ENCODE results near the gene RTN4RL1. TPM values are rescaled to one million over a fixed set of nuclear protein-coding genes. Genes with fewer than 3 reads are reported as not detected.

RTN4RL1 gene
- total and polyA plus RNA-seq, 2 of the 13 experiments (the other 11 are each of a cell fraction or from before 2014, with no cell fraction given) = 0.01 TPM; not detected in 1

DNA sequence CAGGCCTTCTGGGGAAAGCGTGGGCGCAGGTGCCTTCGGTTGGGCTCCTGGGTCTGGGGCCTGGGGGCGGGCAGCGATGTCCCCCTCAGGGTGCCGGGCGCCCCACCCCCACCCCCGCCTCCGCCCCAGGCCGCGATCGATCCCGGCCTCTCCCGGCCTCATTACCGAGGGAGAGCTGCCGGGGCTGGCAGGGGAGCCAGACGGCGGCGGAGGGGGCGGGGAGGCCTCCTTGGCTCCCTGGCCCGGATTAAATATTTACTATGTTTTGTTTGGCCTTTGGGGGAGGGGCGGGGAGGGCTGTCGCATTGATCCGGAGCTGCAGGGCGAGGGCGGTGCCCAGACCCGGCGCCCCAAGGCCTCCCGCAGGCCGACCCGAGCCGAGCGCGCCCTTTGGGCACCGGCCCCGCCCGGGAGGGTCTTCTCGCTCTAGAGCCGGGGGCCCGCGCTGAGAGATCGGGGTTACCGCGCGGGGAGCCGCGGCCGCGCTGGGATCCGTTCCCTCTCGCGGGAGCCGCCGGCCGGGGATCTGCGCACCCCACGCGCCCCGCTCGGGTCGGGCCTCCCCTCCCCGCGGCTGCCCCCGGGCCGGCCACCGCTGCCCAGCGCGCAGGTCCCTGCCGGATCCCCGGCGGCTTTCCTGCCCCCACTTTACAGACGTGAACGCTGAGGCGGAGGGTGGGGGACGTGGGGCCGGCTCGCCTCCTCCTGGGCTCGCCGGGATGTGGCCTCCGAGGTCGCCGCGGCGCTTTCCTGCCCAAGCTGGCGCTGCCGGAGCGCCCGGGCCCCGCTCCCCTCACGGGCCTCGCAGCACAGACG is 27.0 kb downstream of the RTN4RL1 start (continued):
- TF ChIP-seq, protein P1, sequence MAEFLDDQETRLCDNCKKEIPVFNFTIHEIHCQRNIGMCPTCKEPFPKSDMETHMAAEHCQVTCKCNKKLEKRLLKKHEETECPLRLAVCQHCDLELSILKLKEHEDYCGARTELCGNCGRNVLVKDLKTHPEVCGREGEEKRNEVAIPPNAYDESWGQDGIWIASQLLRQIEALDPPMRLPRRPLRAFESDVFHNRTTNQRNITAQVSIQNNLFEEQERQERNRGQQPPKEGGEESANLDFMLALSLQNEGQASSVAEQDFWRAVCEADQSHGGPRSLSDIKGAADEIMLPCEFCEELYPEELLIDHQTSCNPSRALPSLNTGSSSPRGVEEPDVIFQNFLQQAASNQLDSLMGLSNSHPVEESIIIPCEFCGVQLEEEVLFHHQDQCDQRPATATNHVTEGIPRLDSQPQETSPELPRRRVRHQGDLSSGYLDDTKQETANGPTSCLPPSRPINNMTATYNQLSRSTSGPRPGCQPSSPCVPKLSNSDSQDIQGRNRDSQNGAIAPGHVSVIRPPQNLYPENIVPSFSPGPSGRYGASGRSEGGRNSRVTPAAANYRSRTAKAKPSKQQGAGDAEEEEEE (CRISPR knock-in tag; IDR thresholded peaks at IDR 0.05; ENCODE audit: borderline replicate concordance) = no peak
- TF ChIP-seq CCDC6 (CRISPR knock-in tag; IDR thresholded peaks at IDR 0.05) (peak; percentile 62), NR2C2 (CRISPR knock-in tag; IDR thresholded peaks at IDR 0.05; ENCODE audit: borderline replicate concordance) (peak; percentile 53; the same call in 1 of the 2 replicates), SP1 (IDR thresholded peaks at IDR 0.05) (no peak), SP1 (CRISPR knock-in tag; IDR thresholded peaks at IDR 0.05) (no peak), ZNF552 (CRISPR knock-in tag; IDR thresholded peaks at IDR 0.05; ENCODE audit: borderline replicate concordance) (no peak), MTERF4 (CRISPR knock-in tag; IDR thresholded peaks at IDR 0.05) (no peak), ATF4 (CRISPR knock-in tag; IDR thresholded peaks at IDR 0.05) (no peak), PRMT3 (CRISPR knock-in tag; IDR thresholded peaks at IDR 0.05; ENCODE audit: borderline replicate concordance, low read depth) (0 out of 2 replicates have a peak, but pooled peaks have one; percentile 6), MTF1 (CRISPR knock-in tag; IDR thresholded peaks at IDR 0.05) (no peak), ZNF589 (CRISPR knock-in tag; conservative IDR thresholded peaks at IDR 0.05) (no peak), THRA (CRISPR knock-in tag; IDR thresholded peaks at IDR 0.05; ENCODE audit: borderline replicate concordance) (no peak), AGO1 (IDR thresholded peaks at IDR 0.05; ENCODE audit: low read depth, low read length, poor library complexity, severe bottlenecking) (no peak), ZNF367 (CRISPR knock-in tag; IDR thresholded peaks at IDR 0.05; ENCODE audit: borderline replicate concordance) (no peak), RBM22 (optimal IDR thresholded peaks at IDR 0.05; ENCODE audit: low read length) (no peak), ZNF260 (CRISPR knock-in tag; IDR thresholded peaks at IDR 0.05; ENCODE audit: borderline replicate concordance, low read depth) (no peak), RCOR2 (CRISPR knock-in tag; IDR thresholded peaks at IDR 0.05) (no peak), ZNF564 (CRISPR knock-in tag; IDR thresholded peaks at IDR 0.05) (no peak), FOSL1 (CRISPR knock-in tag; IDR thresholded peaks at IDR 0.05; ENCODE audit: borderline replicate concordance) (no peak), ZNF891 (CRISPR knock-in tag; IDR thresholded peaks at IDR 0.05) (no peak), CBX2 (IDR thresholded peaks at IDR 0.05; ENCODE audit: low read depth, low read length) (no peak), CBX2 (CRISPR knock-in tag; IDR thresholded peaks at IDR 0.05; ENCODE audit: low read depth) (no peak), ZNF34 (CRISPR knock-in tag; IDR thresholded peaks at IDR 0.05; ENCODE audit: borderline replicate concordance) (no peak), ZKSCAN8 (CRISPR knock-in tag; IDR thresholded peaks at IDR 0.05; ENCODE audit: borderline replicate concordance) (no peak), TGIF2 (CRISPR knock-in tag; IDR thresholded peaks at IDR 0.05) (no peak), NR2F6 (IDR thresholded peaks at IDR 0.05) (no peak), NR2F6 (CRISPR knock-in tag; IDR thresholded peaks at IDR 0.05) (peak; percentile 19)

Data from HepG2 (cell line).